Trophoblast cell (in vitro differentiated cells and primary cell): Measurements from ENCODE around the gene CNOT11.

Source experiments
- DNase-seq, 2 donors: peaks; one replicate each; pipeline ENCODE4 v3.0.0-alpha.2; 2016
- H2AFZ ChIP-seq: 2 replicates; pipeline ENCODE4 v1.6.1; 2013; ENCODE audit warnings: low read length, moderate library complexity, mild to moderate bottlenecking; ENCODE audit not compliant: insufficient read depth, poor library complexity
- H2AK5ac ChIP-seq: 2 replicates; pipeline ENCODE4 v1.6.1; 2013; ENCODE audit warnings: mild to moderate bottlenecking, low read length
- H2BK120ac ChIP-seq: 2 replicates; pipeline ENCODE4 v1.6.1; 2013; ENCODE audit warnings: low read length, mild to moderate bottlenecking, moderate library complexity; ENCODE audit not compliant: insufficient read depth, poor library complexity
- H2BK12ac ChIP-seq: 2 replicates; pipeline ENCODE4 v1.6.1; 2013; ENCODE audit warnings: mild to moderate bottlenecking, low read length, moderate library complexity
- H2BK5ac ChIP-seq: 2 replicates; pipeline ENCODE4 v1.6.1; 2013; ENCODE audit warnings: low read length, low read depth, moderate library complexity, mild to moderate bottlenecking; ENCODE audit not compliant: poor library complexity
- H3K14ac ChIP-seq: 2 replicates; pipeline ENCODE4 v1.6.1; 2013; ENCODE audit warnings: mild to moderate bottlenecking, low read length
- H3K18ac ChIP-seq: 2 replicates; pipeline ENCODE4 v1.6.1; 2013; ENCODE audit warnings: mild to moderate bottlenecking, low read length
- H3K23ac ChIP-seq: 2 replicates; pipeline ENCODE4 v1.6.1; 2013; ENCODE audit warnings: low read length
- H3K27ac ChIP-seq: 2 replicates; pipeline ENCODE4 v1.5.1; 2013; ENCODE audit warnings: low read depth, mild to moderate bottlenecking, inconsistent platforms, low read length, moderate library complexity
- H3K27me3 ChIP-seq: 2 replicates; pipeline ENCODE4 v1.6.1; 2013; ENCODE audit warnings: inconsistent platforms, mild to moderate bottlenecking, low read length, moderate library complexity; ENCODE audit not compliant: insufficient read depth
- H3K36me3 ChIP-seq, 2 experiments: 1 replicate in 1 of 2; 2 replicates in 1 of 2; pipeline ENCODE4 v1.6.1; 2013; ENCODE audit warnings: low read length in 2 of 2, mild to moderate bottlenecking in 2 of 2, moderate library complexity in 1 of 2; ENCODE audit not compliant: insufficient read depth in 2 of 2, control insufficient read depth in 1 of 2
- H3K4ac ChIP-seq: 2 replicates; pipeline ENCODE4 v1.6.1; 2013; ENCODE audit warnings: low read depth, mild to moderate bottlenecking, low read length, moderate library complexity
- H3K4me1 ChIP-seq, 2 experiments: 1 replicate in 1 of 2; 2 replicates in 1 of 2; pipeline ENCODE4 v1.6.1; 2013; ENCODE audit warnings: low read length in 2 of 2, mild to moderate bottlenecking in 2 of 2, moderate library complexity in 1 of 2; ENCODE audit not compliant: insufficient read depth in 2 of 2, control insufficient read depth in 1 of 2
- H3K4me2 ChIP-seq: 2 replicates; pipeline ENCODE4 v1.6.1; 2013; ENCODE audit warnings: inconsistent platforms, mild to moderate bottlenecking, low read length, moderate library complexity
- H3K4me3 ChIP-seq: 2 replicates; pipeline ENCODE4 v1.5.1; 2013; ENCODE audit warnings: mild to moderate bottlenecking, low read depth, low read length, inconsistent platforms
- H3K79me1 ChIP-seq: one replicate; pipeline ENCODE4 v1.6.1; 2013; ENCODE audit warnings: low read length
- H3K79me2 ChIP-seq: 2 replicates; pipeline ENCODE4 v1.6.1; 2013; ENCODE audit warnings: low read length, mild to moderate bottlenecking; ENCODE audit not compliant: control insufficient read depth, insufficient read depth, poor library complexity
- H3K9ac ChIP-seq: 2 replicates; pipeline ENCODE4 v1.6.1; 2013; ENCODE audit warnings: mild to moderate bottlenecking, low read length
- H3K9me3 ChIP-seq: 2 replicates; pipeline ENCODE4 v1.6.1; 2013; ENCODE audit warnings: low read depth, mild to moderate bottlenecking, control low read depth, inconsistent platforms, low read length; ENCODE audit not compliant: insufficient read depth
- H4K12ac ChIP-seq: 2 replicates; pipeline ENCODE4 v1.6.1; 2013; ENCODE audit warnings: low read depth, mild to moderate bottlenecking, low read length, moderate library complexity
- H4K8ac ChIP-seq: 2 replicates; pipeline ENCODE4 v1.6.1; 2013; ENCODE audit warnings: low read depth, mild to moderate bottlenecking, low read length, moderate library complexity
- H4K91ac ChIP-seq: one replicate; pipeline ENCODE4 v1.6.1; 2013; ENCODE audit warnings: low read depth, mild to moderate bottlenecking, low read length, moderate library complexity
- WGBS: extraction: QIAGEN DNeasy Blood & Tissue Kit; methylation state at CpG from one replicate; pipeline ENCODE4 v1.1.7; 2013; ENCODE audit warnings: missing lambda C conversion rate; ENCODE audit not compliant: insufficient read length, insufficient coverage; ENCODE audit errors: extremely low coverage; 5-methylcytosine and 5-hydroxymethylcytosine counted together

The CNOT11 gene

DNA sequence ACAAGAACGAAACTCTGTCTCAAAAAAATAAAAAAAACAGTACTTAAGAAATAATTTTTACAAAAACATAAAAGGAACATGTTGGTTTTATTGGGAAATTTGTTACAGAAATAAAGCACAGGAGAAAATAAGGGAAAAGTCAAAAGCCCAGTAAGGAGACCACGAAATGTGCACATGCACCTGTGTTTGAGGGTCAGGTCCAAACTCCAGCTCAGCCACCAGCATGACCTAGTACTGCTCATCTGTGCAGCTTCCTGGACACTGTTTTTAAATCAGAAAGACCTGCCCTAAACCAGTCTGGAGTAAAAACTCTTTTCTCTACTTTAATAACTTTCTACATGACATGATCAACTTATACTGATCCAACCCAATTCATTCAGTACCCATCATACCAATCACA, 34.6 kb downstream of the CNOT11 start:
- no peak overlapping the region for H4K8ac ChIP-seq
- H3K36me3 ChIP-seq: peaks cover 33 to 37% of the 10 kb centered on the region in 2 experiments
- no peak overlapping the region for H4K91ac ChIP-seq
- no peaks in the 10 kb centered on the region for H3K79me1 ChIP-seq
- H3K9ac ChIP-seq: no peak overlapping the region
- no CpG with 5 or more reads among the region's 2 CpGs for WGBS
- no peak overlapping the region for H3K23ac ChIP-seq
- H3K79me2 ChIP-seq: no peaks in the 10 kb centered on the region
- no peak overlapping the region for H3K18ac ChIP-seq
- H3K4me1 ChIP-seq: no peaks in the 10 kb centered on the region
- H3K4me3 ChIP-seq: no peak overlapping the region
- no peak overlapping the region for H2AFZ ChIP-seq
- H4K12ac ChIP-seq: no peak overlapping the region
- no peak overlapping the region for H2BK120ac ChIP-seq
- H3K4ac ChIP-seq: no peak overlapping the region
- H3K27me3 ChIP-seq: no peaks in the 10 kb centered on the region
- H3K4me2 ChIP-seq: no peak overlapping the region
- H3K27ac ChIP-seq: no peak overlapping the region
- DNase-seq: no peak
- H2BK5ac ChIP-seq: no peak overlapping the region
- H2AK5ac ChIP-seq: no peak overlapping the region
- no peaks in the 10 kb centered on the region for H3K9me3 ChIP-seq
- no peak overlapping the region for H3K14ac ChIP-seq
- H2BK12ac ChIP-seq: no peak overlapping the region

- H3K36me3 ChIP-seq: peaks cover 20 to 25% of the 10 kb centered on the region in 2 experiments
- no peak overlapping the region for H3K4me3 ChIP-seq
- H3K27ac ChIP-seq: no peak overlapping the region
- no peaks in the 10 kb centered on the region for H3K79me2 ChIP-seq
- H4K91ac ChIP-seq: no peak overlapping the region
- H3K4me1 ChIP-seq: no peaks in the 10 kb centered on the region
- no peak overlapping the region for H3K9ac ChIP-seq
- no peaks in the 10 kb centered on the region for H3K79me1 ChIP-seq
- no peak overlapping the region for H2BK5ac ChIP-seq
- H2AFZ ChIP-seq: no peak overlapping the region
- H4K8ac ChIP-seq: no peak overlapping the region
- DNase-seq: no peak
- no peak overlapping the region for H2AK5ac ChIP-seq
- no peak overlapping the region for H3K23ac ChIP-seq
- no peak overlapping the region for H2BK120ac ChIP-seq
- H4K12ac ChIP-seq: no peak overlapping the region
- no peak overlapping the region for H3K18ac ChIP-seq
- no peaks in the 10 kb centered on the region for H3K27me3 ChIP-seq
- no peak overlapping the region for H2BK12ac ChIP-seq
- H3K14ac ChIP-seq: no peak overlapping the region
- no peak overlapping the region for H3K4ac ChIP-seq
- H3K9me3 ChIP-seq: no peaks in the 10 kb centered on the region
- H3K4me2 ChIP-seq: no peak overlapping the region
These were observed 38.0 kb downstream of the CNOT11 start for GRCh38 chr2:101290711-101291110.

DNA sequence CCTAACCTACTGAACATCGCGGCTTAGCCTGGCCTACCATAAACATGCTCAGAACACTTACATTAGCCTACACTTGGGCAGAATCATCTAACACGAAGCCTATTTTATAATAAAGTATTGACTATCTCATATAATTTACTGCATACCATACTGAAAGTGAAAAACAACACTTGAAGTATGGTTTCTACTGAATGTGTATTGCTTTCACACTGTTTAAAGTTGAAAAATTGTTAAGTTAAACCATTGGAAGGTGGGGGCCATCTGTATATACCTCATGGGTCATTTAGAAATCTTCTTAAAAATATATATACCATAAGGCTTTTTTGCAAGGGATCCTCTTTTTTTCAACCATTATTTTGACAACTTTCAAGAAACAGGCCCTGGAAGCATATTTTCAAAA, 39.3 kb downstream of the CNOT11 start:
- Histone ChIP-seq H3K4me1 (no peaks in the 10 kb centered on the region), H4K8ac (no peak overlapping the region), H3K23ac (no peak overlapping the region), H3K27ac (no peak overlapping the region), H3K18ac (no peak overlapping the region), H3K9me3 (no peaks in the 10 kb centered on the region), H3K27me3 (no peaks in the 10 kb centered on the region), H4K91ac (no peak overlapping the region), H3K4me2 (no peak overlapping the region), H2BK12ac (no peak overlapping the region), H2AK5ac (no peak overlapping the region), H3K4me3 (no peak overlapping the region), H2AFZ (no peak overlapping the region), H3K9ac (no peak overlapping the region), H2BK5ac (no peak overlapping the region), H3K79me2 (no peaks in the 10 kb centered on the region), H3K4ac (no peak overlapping the region), H4K12ac (no peak overlapping the region), H3K79me1 (no peaks in the 10 kb centered on the region), H3K36me3 (peaks cover 16 to 21% of the 10 kb centered on the region in 2 experiments), H3K14ac (no peak overlapping the region), H2BK120ac (no peak overlapping the region)
- DNase-seq: no peak
- no CpG with 5 or more reads among the region's 3 CpGs for WGBS

DNA sequence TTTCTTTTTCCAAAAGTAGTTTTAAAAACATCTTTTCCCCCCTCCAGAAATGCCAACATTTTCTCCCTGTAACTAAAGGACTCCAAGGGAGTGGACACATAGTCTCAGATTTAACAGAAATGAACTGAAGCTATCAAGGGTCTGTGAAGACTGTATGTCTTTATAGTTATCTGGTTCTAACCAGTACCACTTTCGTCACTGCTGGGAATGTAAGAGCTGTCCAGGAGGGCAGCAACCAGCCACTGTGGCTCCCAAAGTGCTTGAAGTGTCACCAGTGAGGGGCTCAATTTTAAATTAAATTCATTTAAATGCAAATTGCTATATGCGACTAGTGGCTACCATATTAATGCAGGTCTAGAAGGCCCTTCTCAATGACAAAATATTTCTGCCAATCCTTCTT, 40.9 kb downstream of the CNOT11 start:
- H4K91ac ChIP-seq: no peak overlapping the region

More for the DNA sequence above, 40.9 kb downstream of the CNOT11 start:
- Histone ChIP-seq H3K23ac (no peak overlapping the region), H3K18ac (no peak overlapping the region), H4K12ac (no peak overlapping the region), H3K9ac (no peak overlapping the region), H3K79me1 (no peaks in the 10 kb centered on the region), H3K36me3 (peaks cover 5 to 11% of the 10 kb centered on the region in 2 experiments), H2AK5ac (no peak overlapping the region), H3K4me3 (no peak overlapping the region), H3K27ac (no peak overlapping the region), H3K14ac (no peak overlapping the region), H3K9me3 (no peaks in the 10 kb centered on the region), H2AFZ (no peak overlapping the region), H3K27me3 (no peaks in the 10 kb centered on the region), H3K4me2 (no peak overlapping the region), H2BK5ac (no peak overlapping the region), H3K4me1 (no peaks in the 10 kb centered on the region), H2BK12ac (no peak overlapping the region), H2BK120ac (no peak overlapping the region), H3K79me2 (no peaks in the 10 kb centered on the region), H4K8ac (no peak overlapping the region), H3K4ac (no peak overlapping the region)
- no CpG with 5 or more reads among the region's 2 CpGs for WGBS
- DNase-seq: no peak
